Hippocampal formation (tissue), 2 donors: Measurements from ENCODE around the gene SSRP1.
"Not testable (repeated sequence)": the region's sequence is repeated elsewhere in the genome, so short reads cannot be mapped to it uniquely, and the experiment has no call there.

ENCODE experiments used
- DNase-seq, 2 donors: peaks; one replicate each; lab custom pipeline; 2025; lab: John Stamatoyannopoulos, UW

Gene SSRP1

DNA sequence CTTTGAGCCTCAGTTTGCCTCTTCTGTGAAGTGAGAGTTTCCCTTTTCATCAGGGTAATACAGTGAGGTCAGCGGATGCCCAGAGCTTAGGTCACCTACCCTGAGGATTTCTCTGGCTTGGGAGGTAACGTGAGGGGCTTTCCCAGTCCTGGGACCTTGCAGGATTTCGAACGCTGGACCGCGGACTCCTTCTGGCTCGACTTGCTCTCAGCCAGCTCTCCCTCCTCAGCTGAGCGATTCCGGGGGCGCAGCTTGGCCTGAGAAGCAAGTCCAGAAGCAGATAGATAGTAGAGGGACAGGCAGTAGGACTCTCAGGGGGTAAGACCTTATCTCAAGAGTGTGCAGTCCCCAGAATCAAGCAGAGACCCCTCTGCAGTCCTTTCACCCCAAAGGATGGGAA, 34.9 kb downstream of the SSRP1 start:
- DNase-seq, result no peak

DNA sequence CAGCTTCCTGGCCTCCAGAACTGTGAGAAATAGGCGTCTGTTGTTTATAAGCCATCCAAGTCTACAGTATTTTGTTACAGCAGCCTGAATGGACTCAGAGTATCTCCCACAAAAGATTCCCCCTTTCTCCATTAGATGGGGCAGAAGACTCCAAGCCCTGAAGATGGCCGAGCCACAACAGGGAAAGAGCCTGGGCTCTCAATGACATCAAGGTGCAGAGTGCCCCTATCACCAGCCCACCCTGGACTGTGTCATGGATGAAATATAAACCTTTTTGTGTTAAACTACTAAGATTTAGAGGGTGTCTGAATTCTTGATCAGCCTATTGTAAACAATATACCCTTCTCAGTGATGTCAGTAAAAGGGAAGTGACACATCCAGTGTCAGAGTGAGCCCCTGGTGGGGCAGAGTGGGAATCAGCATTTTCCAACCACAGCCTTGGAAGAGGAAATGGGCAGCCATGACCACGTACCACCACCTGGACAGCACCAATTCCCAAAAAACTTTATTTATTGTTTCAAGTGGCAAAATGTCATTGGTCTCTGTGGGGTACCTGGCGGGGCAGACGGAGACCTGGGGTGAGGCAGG, 36.4 kb downstream of the SSRP1 start:
- no peak for DNase-seq

DNA sequence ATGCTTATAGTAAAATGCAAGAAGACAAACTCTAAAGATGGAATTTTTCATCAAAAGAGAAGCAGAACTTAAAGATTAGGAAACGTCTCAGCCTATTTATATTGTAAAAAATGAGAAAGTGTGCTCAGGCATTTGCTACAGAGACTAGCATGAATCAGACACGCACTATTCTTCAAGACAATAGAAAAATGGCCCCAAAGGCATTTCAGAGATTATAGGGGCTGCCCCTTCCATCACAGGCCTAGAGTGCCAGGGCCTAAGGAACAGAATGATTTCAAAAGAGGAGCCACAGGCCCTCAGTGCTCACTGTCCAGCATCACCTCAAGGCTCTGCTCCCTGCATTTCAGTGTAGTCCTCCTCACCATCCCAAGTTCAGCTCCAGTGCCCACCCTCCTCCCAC, 38.5 kb downstream of the SSRP1 start:
- DNase-seq, result no peak

DNA sequence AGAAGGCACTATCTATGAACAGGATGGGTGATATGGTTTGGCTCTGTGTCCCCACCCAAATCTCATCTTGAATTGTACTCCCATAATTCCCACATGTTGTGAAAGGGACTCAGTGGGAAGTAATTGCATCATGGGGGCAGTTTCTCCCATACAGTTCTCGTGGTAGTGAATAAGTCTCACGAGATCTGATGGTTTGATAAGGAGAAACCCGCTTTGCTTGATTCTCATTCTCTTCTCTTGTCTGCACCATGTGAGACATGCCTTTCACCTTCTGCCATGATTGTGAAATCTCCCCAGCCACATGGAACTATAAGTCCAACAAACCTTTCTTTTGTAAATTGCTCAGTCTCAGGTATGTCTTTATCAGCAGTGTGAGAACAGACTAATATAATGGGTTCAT, 39.5 kb downstream of the SSRP1 start:
- not testable (repeated sequence) for DNase-seq

DNA sequence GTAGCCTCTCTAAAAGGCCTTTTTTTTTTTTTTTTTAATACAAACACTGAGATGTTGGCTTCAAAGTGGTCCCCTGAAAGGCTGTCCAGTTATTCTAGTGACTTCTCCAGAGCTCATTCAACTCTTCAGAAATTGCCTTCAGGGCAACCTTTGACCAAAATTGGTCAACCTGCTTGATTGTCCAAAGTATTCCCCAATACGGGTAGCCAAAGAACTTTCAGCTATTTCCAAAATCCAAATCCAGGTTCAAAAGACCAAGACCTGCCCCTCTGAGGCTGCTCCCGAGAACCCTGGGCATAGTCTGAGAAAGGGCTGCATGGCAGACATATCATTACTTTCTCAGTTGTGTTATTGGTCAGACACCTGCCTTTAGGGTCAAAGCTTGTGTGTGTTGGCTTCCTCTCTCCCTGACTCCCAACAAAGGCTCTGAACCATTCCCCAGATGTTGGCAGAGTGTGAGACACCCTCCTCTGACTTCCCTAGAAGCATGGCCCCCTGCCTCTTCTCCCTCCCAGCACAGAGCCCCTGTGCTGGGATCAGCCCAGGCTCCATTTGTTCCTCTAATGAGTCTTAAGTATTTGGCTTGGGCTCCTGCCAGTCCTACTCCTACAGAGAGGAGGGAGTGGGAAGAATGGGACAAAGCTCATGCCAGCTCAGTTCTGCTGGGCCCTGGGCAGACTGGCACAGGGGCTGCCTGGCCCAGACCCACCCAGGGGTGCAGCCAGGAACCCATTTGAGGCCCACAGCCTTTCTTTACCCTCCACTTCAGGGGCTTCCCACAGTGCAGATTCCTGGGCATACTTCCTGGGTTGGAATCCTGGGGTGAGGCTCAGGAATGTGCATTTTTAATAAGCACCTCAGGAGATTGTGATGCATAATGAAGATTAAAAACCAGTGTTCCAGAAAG, 41.2 kb downstream of the SSRP1 start:
- DNase-seq, result peak; percentile 10 to 11

DNA sequence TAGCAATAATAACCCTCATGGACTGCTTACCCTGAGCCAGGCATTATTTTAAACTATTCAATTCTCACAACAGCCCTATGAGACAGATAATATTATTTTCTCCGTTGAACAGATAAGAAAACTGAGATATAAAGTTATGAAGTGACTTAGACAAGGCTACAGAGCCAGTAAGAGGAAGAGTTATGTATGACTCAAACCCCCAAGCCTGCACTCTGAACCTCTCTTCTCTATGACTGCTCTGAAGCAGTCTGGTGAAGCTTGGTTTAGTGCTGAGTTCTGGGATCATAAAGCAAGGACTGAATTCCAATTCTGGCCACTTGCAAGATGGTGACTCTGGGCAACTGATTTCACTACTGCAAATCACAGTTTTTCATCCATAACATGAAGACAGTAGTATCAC, 45.4 kb downstream of the SSRP1 start:
- no peak for DNase-seq

DNA sequence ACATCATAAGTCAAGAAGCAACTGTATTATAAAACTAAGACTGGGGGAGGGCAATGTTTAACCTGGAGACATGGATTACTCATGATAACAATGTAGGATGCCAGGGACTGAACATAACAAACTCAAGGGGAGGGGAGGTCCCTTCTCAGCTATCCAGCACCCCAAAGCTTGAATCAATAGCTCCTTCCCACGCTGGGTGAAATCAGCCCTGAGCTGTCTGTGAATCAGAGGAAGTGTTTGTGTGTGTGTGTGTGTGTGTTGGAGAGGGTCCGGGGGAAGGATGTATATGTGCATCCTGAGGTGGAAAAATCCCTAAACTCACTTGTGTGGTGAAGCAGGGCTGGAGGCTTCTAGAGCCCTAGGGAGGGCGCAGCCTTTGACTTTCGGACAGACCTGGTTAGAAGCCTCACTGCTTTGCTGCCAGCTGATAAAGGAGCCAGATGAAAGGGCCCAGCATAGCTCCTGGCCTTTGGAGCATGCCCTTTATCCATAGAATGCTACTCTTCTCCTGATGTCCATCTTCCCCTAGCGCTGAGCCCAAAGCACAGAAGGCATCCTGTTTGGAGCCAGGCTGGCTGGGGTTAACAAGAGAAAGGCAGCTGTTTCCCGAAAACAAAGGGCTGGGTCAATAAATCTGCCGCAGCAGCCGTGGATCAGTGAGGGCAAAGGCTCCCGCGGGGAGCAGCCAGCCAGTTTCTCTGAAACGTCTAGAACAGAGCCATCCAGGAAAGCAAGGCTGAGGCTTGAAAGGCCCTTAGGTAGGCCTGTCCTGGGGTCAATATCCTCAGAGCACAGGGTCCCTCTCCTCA, 46.7 kb downstream of the SSRP1 start:
- peak in 1 of 2 donors; percentile 13 for DNase-seq

DNA sequence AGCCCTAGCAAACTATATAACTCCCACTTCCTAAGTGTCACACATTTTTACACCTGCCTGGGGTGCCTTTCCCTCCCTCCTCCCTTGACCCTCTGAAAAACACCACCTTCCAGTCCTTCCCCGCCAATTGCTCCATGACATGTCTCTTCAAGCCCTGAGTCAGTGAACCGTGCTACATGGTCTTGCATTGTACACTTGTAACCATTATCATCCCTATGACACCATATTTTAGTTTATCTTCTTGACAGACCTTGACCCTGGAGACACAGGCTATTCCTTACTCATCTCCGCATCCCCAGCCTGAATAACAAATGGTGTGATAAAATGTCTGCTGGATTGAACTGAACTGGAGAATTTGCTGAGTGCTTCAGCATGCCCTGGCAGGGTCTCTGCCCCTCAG, 47.8 kb downstream of the SSRP1 start:
- DNase-seq, result no peak

DNA sequence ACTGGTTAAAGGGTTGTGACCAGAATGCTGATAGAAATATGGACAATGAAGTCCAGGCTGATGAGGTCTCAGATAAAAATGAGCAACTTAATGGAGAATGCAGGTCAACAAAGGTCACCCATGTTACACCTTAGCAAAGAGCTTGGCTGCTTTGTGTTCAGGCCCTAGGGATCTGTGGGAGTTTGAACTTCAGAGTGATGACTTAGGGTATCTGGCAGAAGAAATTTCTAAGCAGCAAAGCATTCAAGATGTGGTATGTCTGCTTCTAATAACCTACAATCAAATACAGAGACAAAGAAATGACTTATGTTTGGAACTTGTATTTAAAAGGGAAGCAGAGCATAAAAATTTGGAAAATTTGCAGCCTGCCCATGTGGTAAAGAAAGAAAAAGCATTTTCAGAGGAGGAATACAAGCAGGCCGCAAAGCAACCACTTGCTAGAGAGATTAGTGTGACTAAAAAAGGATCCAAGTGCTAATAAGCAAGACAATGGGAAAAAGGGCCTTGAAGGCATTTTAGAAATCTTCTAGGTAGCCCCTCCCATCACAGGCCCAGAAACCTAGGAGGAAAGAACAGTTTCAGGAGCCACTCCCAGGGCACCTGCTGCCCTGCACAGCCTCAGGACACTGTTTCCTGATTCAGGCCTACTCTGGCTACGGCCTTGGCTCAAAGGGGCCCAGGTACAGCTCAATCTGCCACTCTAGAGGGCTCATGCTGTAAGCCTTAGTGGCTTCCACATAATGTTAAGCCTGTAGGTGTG, 52.3 kb downstream of the SSRP1 start:
- DNase-seq, result no peak

DNA sequence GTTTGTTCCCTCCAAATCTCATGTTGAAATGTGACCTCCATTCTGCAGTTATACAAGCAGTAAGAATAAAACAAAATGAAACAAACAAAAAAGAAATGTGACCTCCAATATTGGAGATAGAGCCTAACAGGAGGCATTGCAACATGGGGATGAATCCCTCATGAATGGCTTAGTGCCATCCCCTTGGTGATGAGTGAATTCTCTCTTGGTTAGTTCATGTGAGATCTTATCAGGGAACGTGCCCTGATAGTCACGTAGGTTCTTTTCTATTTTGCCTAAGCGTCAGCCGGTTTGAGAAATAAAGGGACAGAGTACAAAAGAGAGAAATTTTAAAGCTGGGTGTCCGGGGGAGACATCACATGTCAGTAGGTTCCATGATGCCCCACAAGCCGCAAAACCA, 54.1 kb downstream of the SSRP1 start:
- DNase-seq, result not testable (repeated sequence)

DNA sequence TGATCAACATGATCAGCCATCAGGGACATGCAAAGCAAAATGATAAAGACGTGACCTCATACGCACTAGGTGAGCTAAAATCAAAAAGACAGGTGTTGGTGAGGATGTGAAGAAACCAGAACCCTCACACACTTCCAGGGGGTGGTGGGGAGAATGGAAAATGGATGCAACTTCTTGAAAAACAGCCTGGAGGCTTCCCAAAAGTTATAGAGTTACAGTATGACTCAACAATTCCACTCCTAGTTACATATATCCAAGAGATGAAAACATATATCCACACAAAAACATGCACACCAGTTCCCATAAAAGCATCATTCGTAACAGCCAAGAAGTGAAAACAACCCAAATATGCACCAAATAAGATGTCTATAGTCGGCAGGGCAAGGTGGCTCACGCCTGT, 56.6 kb downstream of the SSRP1 start:
- no peak for DNase-seq

DNA sequence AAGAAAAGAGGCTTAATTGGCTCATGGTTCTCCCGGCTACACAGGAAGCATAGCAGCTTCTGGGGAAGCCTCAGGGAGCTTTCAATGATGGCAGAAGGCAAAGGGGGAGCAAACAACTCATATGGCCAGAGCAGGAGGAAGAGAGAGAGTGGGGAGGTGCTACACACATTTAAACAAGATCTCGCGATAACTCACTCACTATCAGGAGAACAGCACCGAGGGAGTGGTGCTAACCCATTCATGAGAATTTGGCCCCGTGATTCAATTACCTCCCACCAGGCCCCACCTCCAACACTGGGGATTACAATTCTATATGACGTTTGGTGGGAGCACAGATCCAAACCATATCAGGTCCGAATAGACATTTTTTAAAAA, 57.0 kb downstream of the SSRP1 start:
- no peak for DNase-seq

DNA sequence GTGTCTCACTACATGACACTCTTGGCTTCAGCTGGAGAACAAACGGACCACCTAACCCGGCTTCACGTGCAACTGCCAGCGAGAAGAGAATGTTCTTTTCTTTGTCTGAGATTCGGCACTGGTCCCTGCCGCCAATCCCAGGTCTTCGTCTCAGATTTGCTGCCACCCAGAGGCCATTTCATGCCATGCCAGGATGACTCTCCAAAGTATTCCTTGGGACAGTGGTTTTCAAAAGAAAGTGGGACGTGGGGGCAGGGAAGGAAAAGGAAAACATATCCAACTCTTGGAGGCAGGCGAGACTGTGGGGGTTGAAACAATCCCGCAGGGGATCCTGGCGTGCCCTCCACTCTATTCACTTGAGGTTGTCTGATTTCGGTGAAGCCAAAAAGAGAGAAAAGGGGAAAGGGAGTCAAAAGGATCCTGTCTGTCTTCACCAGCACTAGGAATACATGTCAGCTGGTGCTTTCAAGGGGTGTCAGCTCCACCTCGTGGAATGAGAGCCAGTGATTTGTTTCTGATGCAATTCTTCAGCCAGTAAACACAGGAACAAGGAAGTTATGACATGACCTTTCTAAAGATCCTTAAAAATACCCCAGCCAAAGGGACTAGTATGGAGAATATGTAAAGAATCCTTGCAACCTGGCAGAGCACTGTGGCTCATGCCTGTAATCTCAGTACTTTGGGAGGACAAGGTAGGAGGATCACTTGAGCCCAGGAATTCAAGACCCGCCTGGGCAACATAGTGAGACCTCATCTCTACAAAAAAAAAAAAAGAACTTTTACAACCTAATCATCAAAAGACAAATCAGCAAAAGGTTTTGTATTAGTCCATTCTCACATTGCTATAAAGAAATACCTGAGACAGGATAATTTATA, 57.6 kb downstream of the SSRP1 start:
- peak; percentile 27 to 44 for DNase-seq

DNA sequence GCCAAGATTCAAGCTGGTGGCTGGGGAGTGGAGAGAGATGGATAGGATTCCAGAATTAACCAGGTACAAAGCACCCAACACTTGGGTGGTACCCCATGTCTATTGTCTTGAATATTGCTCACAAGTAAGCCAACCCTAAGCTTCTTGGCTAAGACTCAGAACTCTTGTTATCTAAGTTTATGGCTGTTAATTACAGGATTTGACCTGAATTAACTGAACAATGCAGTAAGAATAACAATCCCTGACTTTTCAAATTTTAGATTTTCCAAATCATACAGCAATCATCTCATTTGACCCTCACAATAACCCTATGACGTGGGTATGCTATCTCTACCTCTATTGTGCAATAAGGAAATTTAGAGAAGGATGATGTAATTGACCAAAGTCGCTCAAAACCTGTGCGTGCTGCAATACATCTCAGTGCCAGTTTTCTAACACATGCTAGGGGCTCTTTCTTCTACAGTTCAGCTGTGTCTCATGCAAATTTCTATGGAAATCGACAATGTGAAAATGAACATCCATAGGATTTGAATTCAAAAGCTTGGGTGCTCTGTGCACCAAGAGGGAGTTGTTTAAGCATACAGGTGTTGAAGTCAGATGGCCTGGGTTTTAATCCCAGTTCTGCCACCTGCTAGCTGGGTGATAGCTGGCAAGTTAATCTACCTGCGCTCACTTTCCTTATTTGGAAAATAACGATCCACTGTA, 58.6 kb downstream of the SSRP1 start:
- no peak for DNase-seq

DNA sequence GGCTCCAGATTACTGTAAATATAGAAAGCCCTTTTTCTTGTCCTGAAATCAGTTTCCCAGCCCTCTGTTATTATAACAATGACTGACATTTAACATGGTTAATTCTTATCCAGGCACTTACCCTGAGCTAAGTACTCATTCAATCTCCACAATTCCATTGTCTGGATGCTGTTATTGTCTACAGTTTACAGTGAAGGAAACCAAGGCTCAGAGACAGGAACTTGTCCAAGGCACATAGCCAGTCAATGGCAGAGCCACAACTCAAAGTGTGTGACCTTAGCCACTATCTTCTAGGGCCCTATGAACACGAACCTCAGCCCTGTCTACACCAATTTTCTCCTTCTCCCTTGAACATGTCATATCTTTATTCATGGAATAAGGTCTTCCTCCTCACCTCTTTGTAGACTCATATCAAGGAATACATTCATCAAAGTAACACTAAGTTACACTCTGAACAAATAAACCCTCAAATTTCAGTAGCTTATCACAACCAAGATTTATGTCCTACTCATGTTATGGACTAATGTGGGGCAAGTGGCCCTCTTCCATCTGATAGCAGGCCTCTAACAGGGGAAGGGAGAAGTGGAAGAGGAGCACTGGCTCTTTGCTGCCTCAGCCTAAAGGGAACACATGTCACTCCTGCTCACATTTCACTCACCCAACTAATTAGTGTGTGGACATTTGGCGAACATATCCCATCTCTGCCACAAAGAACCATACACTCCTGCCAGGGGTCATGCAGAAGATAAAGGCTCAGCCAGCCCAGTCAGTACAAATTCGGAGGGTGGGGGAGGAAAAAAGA, 59.3 kb downstream of the SSRP1 start:
- DNase-seq, result no peak
